Measurements from ENCODE around the gene PRRT1B. TPM values are rescaled to one million over a fixed set of nuclear protein-coding genes. Genes with fewer than 3 reads are reported as not detected.

PRRT1B gene
- total RNA-seq, 4 donors from 2014 or later = not detected

DNA sequence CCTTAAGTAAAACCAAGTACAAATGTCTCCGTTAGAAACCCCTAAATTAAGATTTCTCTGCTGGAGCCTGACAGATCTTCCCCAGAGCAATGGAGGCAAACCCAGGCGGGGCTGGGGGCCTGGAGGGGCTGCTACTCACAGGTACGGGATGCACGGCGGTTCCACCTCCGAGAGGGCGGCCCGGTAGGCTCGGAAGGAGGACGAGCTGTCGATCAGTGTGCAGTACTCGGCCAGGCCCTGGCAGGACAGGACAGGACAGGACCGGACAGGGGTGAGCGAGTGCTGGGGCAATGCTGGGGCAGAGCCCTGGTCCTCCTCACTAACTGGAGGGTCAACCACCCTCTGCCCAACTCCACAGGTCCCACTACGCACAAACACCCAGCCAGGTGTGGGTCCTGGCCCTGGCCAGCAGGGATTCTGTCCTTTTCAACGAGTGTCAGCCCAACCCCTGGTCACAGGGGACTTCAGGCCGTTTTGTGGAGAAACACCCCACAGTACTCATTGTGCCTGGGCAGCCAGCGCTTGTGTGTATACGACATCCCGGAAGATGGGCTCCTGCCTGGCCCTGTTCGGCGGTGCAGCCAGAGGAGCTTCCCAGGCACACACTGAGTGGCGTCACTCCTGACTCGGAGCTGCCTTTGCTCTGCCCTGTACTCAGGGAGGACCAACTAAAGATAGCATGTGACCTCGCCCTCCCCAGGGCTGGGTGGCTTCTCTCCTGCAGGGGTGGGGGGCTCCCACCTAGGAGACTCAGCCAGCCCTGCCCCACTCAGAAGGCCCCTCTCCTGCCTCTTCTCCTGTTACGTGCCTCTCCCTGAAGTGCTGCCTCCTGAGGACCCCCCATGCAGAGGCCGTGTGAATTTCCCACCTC, 37.4 kb downstream of the PRRT1B start:
- Histone ChIP-seq H3K27ac (no peak overlapping the region), H3K9me3 (no peaks in the 10 kb centered on the region), H3K4me3 (no peak overlapping the region), H3K36me3 (peaks cover 0 to 90% of the 10 kb centered on the region in 2 donors), H3K4me1 (peaks cover 0 to 6% (median 0%) of the 10 kb centered on the region in 3 donors), H3K27me3 (no peaks in the 10 kb centered on the region)
- TF ChIP-seq POLR2A (IDR thresholded peaks at IDR 0.05) (no peak), EP300 (IDR thresholded peaks at IDR 0.05) (no peak), POLR2AphosphoS5 (IDR thresholded peaks at IDR 0.05) (no peak)
- TF ChIP-seq, protein P1, sequence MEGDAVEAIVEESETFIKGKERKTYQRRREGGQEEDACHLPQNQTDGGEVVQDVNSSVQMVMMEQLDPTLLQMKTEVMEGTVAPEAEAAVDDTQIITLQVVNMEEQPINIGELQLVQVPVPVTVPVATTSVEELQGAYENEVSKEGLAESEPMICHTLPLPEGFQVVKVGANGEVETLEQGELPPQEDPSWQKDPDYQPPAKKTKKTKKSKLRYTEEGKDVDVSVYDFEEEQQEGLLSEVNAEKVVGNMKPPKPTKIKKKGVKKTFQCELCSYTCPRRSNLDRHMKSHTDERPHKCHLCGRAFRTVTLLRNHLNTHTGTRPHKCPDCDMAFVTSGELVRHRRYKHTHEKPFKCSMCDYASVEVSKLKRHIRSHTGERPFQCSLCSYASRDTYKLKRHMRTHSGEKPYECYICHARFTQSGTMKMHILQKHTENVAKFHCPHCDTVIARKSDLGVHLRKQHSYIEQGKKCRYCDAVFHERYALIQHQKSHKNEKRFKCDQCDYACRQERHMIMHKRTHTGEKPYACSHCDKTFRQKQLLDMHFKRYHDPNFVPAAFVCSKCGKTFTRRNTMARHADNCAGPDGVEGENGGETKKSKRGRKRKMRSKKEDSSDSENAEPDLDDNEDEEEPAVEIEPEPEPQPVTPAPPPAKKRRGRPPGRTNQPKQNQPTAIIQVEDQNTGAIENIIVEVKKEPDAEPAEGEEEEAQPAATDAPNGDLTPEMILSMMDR (IDR thresholded peaks at IDR 0.05) = no peak
- WGBS, 2 donors (ENCODE audit: low coverage in 1 of 2) = 60 to 73% methylated on average over 3 of the region's 27 CpGs
- ATAC-seq = no peak

DNA sequence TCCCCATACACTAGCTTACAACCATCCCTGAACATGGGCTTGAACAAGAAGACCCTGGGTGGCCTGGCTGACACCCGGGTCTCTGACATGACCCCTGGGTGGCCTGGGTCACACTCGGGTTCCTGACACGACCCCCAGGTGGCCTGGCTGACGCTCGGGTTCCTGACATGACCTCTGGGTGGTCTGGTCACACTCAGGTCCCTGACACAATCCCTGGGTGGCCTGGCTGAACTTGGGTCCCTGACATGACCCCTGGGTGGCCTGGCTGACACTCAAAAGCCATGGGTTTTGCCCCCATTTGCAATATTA, 38.0 kb downstream of the PRRT1B start:
- WGBS, 2 donors (ENCODE audit: low coverage in 1 of 2) = no CpG with 5 or more reads among the region's 5 CpGs
- Histone ChIP-seq H3K9me3 (no peaks in the 10 kb centered on the region), H3K27ac (no peak overlapping the region), H3K36me3 (peaks cover 0 to 90% of the 10 kb centered on the region in 2 donors), H3K4me3 (no peak overlapping the region), H3K4me1 (peaks cover 0 to 6% (median 0%) of the 10 kb centered on the region in 3 donors), H3K27me3 (no peaks in the 10 kb centered on the region)
- ATAC-seq = no peak
- TF ChIP-seq EP300 (IDR thresholded peaks at IDR 0.05) (no peak), POLR2AphosphoS5 (IDR thresholded peaks at IDR 0.05) (no peak), POLR2A (IDR thresholded peaks at IDR 0.05) (no peak)
- TF ChIP-seq, protein P1 (IDR thresholded peaks at IDR 0.05) = no peak

DNA sequence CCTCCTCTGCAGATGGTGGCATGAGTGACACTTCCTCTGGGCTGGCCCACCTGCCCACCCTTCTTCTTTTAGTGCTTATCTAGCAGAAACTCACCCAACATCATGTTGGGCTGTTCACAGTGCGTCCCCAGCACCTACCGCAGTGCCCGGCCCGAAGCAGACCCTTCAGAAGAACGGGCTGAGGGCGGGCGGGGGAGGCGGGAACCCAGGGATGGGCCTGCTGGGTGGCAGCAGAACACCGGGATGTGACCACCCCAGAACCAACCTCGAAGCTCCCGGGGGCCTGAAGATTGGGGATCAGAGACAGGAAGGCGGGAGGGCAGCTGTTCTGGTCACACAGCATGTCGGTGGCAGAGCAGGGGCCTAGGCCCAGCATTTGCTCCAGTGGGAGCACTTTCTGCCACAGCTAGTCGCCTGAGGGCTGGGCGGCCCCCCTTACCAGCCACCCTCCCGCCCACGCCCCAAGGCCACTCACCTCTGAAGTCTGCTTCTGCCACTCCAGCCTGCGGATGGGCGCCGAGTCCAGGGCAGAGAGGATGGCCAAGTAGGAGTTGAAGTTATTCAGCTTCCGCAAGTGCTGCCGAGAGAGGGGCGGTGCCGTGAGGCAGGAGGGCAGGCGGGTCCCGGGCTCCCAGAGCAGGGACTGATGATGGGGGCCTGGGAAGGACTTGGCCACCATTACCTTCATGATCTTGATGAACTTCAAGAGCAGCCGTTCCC, 38.7 kb downstream of the PRRT1B start:
- TF ChIP-seq POLR2A (IDR thresholded peaks at IDR 0.05) = no peak
- no peak for TF ChIP-seq POLR2AphosphoS5 (IDR thresholded peaks at IDR 0.05)
- TF ChIP-seq, protein P1 (IDR thresholded peaks at IDR 0.05) = no peak
- TF ChIP-seq EP300 (IDR thresholded peaks at IDR 0.05) = no peak
- H3K36me3 ChIP-seq = peaks cover 0 to 90% of the 10 kb centered on the region in 2 donors
- no CpG with 5 or more reads among the region's 27 CpGs for WGBS, 2 donors (ENCODE audit: low coverage in 1 of 2)

DNA sequence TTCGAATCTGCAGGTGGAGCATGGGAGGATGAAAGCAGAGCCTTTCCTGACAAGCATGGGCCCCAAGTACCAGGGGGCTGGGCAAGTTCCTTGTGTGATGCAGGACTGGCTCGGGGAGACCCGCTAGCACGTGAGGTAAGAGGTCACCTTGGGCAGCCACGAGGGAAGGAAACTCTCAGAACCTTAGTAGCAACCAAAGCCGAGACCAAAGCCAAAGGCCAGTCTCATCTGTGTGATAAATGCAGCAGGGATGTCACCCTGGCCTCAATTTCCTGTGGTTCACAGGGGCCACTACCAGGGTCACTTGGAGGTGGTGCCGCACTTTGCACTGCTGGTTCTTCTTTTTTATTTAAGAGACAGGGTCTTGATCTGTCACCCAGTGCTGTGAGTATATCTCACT, 39.5 kb downstream of the PRRT1B start:
- H3K27ac ChIP-seq = no peak overlapping the region
- H3K4me1 ChIP-seq = peaks cover 0 to 4% (median 0%) of the 10 kb centered on the region in 3 donors
- H3K27me3 ChIP-seq = no peaks in the 10 kb centered on the region
- 53 to 61% methylated on average over 2 to 5 of the region's 7 CpGs for WGBS, 2 donors (ENCODE audit: low coverage in 1 of 2)
- H3K36me3 ChIP-seq = peaks cover 0 to 90% of the 10 kb centered on the region in 2 donors
- no peaks in the 10 kb centered on the region for H3K9me3 ChIP-seq
- ATAC-seq = no peak
- H3K4me3 ChIP-seq = no peak overlapping the region
- no peak for TF ChIP-seq POLR2AphosphoS5 (IDR thresholded peaks at IDR 0.05)

More for the DNA sequence above, 38.7 kb downstream of the PRRT1B start:
- ATAC-seq = no peak
- Histone ChIP-seq H3K27ac (no peak overlapping the region), H3K9me3 (no peaks in the 10 kb centered on the region), H3K4me3 (no peak overlapping the region), H3K27me3 (no peaks in the 10 kb centered on the region), H3K4me1 (peaks cover 0 to 6% (median 0%) of the 10 kb centered on the region in 3 donors)

DNA sequence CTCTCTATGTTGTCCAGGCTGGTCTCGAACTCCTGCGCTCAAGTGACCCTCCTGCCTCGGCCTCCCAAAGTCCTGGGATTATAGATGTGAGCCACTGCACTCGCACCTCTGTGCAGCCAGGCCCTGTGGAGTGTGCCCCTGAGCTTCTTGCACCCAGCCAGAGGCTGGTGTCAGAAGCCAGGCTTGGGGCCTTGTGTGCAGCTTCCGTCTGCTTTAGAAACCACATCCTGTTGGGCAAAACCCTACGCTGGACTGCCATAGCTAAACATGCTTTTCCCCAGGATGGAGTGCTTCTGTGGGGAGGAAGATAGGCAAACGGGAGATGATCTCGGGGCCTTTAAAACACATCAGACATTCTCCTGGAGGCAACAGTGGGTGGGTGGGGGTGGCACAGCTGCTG, 40.1 kb downstream of the PRRT1B start:
- no peak for ATAC-seq
- H3K4me3 ChIP-seq = no peak overlapping the region
- H3K36me3 ChIP-seq = peaks cover 0 to 90% of the 10 kb centered on the region in 2 donors
- TF ChIP-seq, protein P1 (IDR thresholded peaks at IDR 0.05) = no peak
- TF ChIP-seq POLR2AphosphoS5 (IDR thresholded peaks at IDR 0.05) (no peak), EP300 (IDR thresholded peaks at IDR 0.05) (no peak), POLR2A (IDR thresholded peaks at IDR 0.05) (no peak)
- H3K9me3 ChIP-seq = no peaks in the 10 kb centered on the region
- no peaks in the 10 kb centered on the region for H3K27me3 ChIP-seq
- 69% methylated on average over 2 of the region's 8 CpGs; no CpG with 5 or more reads in 1 of the 2 donors for WGBS, 2 donors (ENCODE audit: low coverage in 1 of 2)
- no peak overlapping the region for H3K27ac ChIP-seq
- H3K4me1 ChIP-seq = no peaks in the 10 kb centered on the region

Measured in gastroesophageal sphincter (tissue), 4 donors.